ENCODE measurements around the gene RAB40C.
"Not testable (repeated sequence)": the region's sequence is repeated elsewhere in the genome, so short reads cannot be mapped to it uniquely, and the experiment has no call there.

The RAB40C gene

GRCh38 chr16:593406-593805 lies 3.5 kb downstream of the RAB40C start:
- no peak overlapping the region for H3K27ac ChIP-seq (ENCODE audit: low read depth, low read length, severe bottlenecking)
- WGBS, 2 experiments (ENCODE audit: insufficient coverage in 2 of 2), result 92 to 94% methylated on average over 8 to 9 of the region's 9 CpGs
- peaks cover 13% of the 10 kb centered on the region for H3K36me3 ChIP-seq (ENCODE audit: control insufficient read depth, insufficient read depth, low read length)
- H3K4me1 ChIP-seq (ENCODE audit: control insufficient read depth, insufficient read depth, low read length, poor library complexity, severe bottlenecking), result peaks cover 4% of the 10 kb centered on the region
- H3K9me3 ChIP-seq (ENCODE audit: control insufficient read depth, low read length), result no peaks in the 10 kb centered on the region
- H3K4me3 ChIP-seq (ENCODE audit: extremely low read depth, insufficient read depth, low read length, poor library complexity, severe bottlenecking), result no peak overlapping the region

- Histone ChIP-seq H3K4me3 (ENCODE audit: extremely low read depth, insufficient read depth, low read length, poor library complexity, severe bottlenecking) (no peak overlapping the region), H3K36me3 (ENCODE audit: control insufficient read depth, insufficient read depth, low read length) (peaks cover 17% of the 10 kb centered on the region), H3K4me1 (ENCODE audit: control insufficient read depth, insufficient read depth, low read length, poor library complexity, severe bottlenecking) (peaks cover 4% of the 10 kb centered on the region), H3K27ac (ENCODE audit: low read depth, low read length, severe bottlenecking) (no peak overlapping the region), H3K9me3 (ENCODE audit: control insufficient read depth, low read length) (no peaks in the 10 kb centered on the region)
- 85 to 87% methylated on average over 16 of the region's 16 CpGs for WGBS, 2 experiments (ENCODE audit: insufficient coverage in 2 of 2)
Observed at GRCh38 chr16:593807-594206, 3.9 kb downstream of the RAB40C start.

- H3K4me3 ChIP-seq (ENCODE audit: extremely low read depth, insufficient read depth, low read length, poor library complexity, severe bottlenecking), result no peak overlapping the region
- H3K27ac ChIP-seq (ENCODE audit: low read depth, low read length, severe bottlenecking), result no peak overlapping the region
- peaks cover 5% of the 10 kb centered on the region for H3K9me3 ChIP-seq (ENCODE audit: control insufficient read depth, low read length)
- H3K36me3 ChIP-seq (ENCODE audit: control insufficient read depth, insufficient read depth, low read length), result peaks cover 26% of the 10 kb centered on the region
- H3K4me1 ChIP-seq (ENCODE audit: control insufficient read depth, insufficient read depth, low read length, poor library complexity, severe bottlenecking), result peaks cover 4% of the 10 kb centered on the region
- 80 to 96% methylated on average over 2 to 11 of the region's 18 CpGs for WGBS, 2 experiments (ENCODE audit: insufficient coverage in 2 of 2)
Observed at GRCh38 chr16:595094-595528, 5.2 kb downstream of the RAB40C start.

- Histone ChIP-seq H3K4me3 (ENCODE audit: extremely low read depth, insufficient read depth, low read length, poor library complexity, severe bottlenecking) (no peak overlapping the region), H3K27ac (ENCODE audit: low read depth, low read length, severe bottlenecking) (no peak overlapping the region), H3K4me1 (ENCODE audit: control insufficient read depth, insufficient read depth, low read length, poor library complexity, severe bottlenecking) (peaks cover 1% of the 10 kb centered on the region), H3K9me3 (ENCODE audit: control insufficient read depth, low read length) (peaks cover 5% of the 10 kb centered on the region), H3K36me3 (ENCODE audit: control insufficient read depth, insufficient read depth, low read length) (peaks cover 30% of the 10 kb centered on the region)
- 96 to 97% methylated on average over 26 to 31 of the region's 34 CpGs for WGBS, 2 experiments (ENCODE audit: insufficient coverage in 2 of 2)
Observed at GRCh38 chr16:595942-596735, 6.3 kb downstream of the RAB40C start.

GRCh38 chr16:596736-597060 lies 6.8 kb downstream of the RAB40C start:
- no peak overlapping the region for H3K27ac ChIP-seq (ENCODE audit: low read depth, low read length, severe bottlenecking)
- peaks cover 32% of the 10 kb centered on the region for H3K36me3 ChIP-seq (ENCODE audit: control insufficient read depth, insufficient read depth, low read length)
- no peak overlapping the region for H3K4me3 ChIP-seq (ENCODE audit: extremely low read depth, insufficient read depth, low read length, poor library complexity, severe bottlenecking)
- 94 to 99% methylated on average over 12 of the region's 12 CpGs for WGBS, 2 experiments (ENCODE audit: insufficient coverage in 2 of 2)
- no peaks in the 10 kb centered on the region for H3K4me1 ChIP-seq (ENCODE audit: control insufficient read depth, insufficient read depth, low read length, poor library complexity, severe bottlenecking)
- peaks cover 5% of the 10 kb centered on the region for H3K9me3 ChIP-seq (ENCODE audit: control insufficient read depth, low read length)

GRCh38 chr16:597655-598054 lies 7.8 kb downstream of the RAB40C start:
- H3K4me3 ChIP-seq (ENCODE audit: extremely low read depth, insufficient read depth, low read length, poor library complexity, severe bottlenecking); H3K9me3 ChIP-seq (ENCODE audit: control insufficient read depth, low read length); H3K4me1 ChIP-seq (ENCODE audit: control insufficient read depth, insufficient read depth, low read length, poor library complexity, severe bottlenecking); H3K27ac ChIP-seq (ENCODE audit: low read depth, low read length, severe bottlenecking): not testable (repeated sequence)
- WGBS, 2 experiments (ENCODE audit: insufficient coverage in 2 of 2), result 100% methylated on average over 3 to 5 of the region's 7 CpGs
- H3K36me3 ChIP-seq (ENCODE audit: control insufficient read depth, insufficient read depth, low read length), result peaks cover 32% of the 10 kb centered on the region

GRCh38 chr16:598823-599739 lies 9.2 kb downstream of the RAB40C start:
- 95 to 97% methylated on average over 37 to 38 of the region's 43 CpGs for WGBS, 2 experiments (ENCODE audit: insufficient coverage in 2 of 2)

GRCh38 chr16:600781-601180 lies 10.9 kb downstream of the RAB40C start:
- Histone ChIP-seq H3K27ac (ENCODE audit: low read depth, low read length, severe bottlenecking) (no peak overlapping the region), H3K4me1 (ENCODE audit: control insufficient read depth, insufficient read depth, low read length, poor library complexity, severe bottlenecking) (no peaks in the 10 kb centered on the region), H3K4me3 (ENCODE audit: extremely low read depth, insufficient read depth, low read length, poor library complexity, severe bottlenecking) (no peak overlapping the region), H3K36me3 (ENCODE audit: control insufficient read depth, insufficient read depth, low read length) (peaks cover 44% of the 10 kb centered on the region), H3K9me3 (ENCODE audit: control insufficient read depth, low read length) (peaks cover 19% of the 10 kb centered on the region)
- WGBS, 2 experiments (ENCODE audit: insufficient coverage in 2 of 2), result 47 to 63% methylated on average over 2 to 4 of the region's 7 CpGs

More at GRCh38 chr16:598823-599739, 9.2 kb downstream of the RAB40C start:
- peaks cover 5% of the 10 kb centered on the region for H3K9me3 ChIP-seq (ENCODE audit: control insufficient read depth, low read length)
- H3K4me1 ChIP-seq (ENCODE audit: control insufficient read depth, insufficient read depth, low read length, poor library complexity, severe bottlenecking), result no peaks in the 10 kb centered on the region
- peaks cover 29% of the 10 kb centered on the region for H3K36me3 ChIP-seq (ENCODE audit: control insufficient read depth, insufficient read depth, low read length)
- no peak overlapping the region for H3K4me3 ChIP-seq (ENCODE audit: extremely low read depth, insufficient read depth, low read length, poor library complexity, severe bottlenecking)
- no peak overlapping the region for H3K27ac ChIP-seq (ENCODE audit: low read depth, low read length, severe bottlenecking)

- Histone ChIP-seq H3K4me1 (ENCODE audit: control insufficient read depth, insufficient read depth, low read length, poor library complexity, severe bottlenecking) (no peaks in the 10 kb centered on the region), H3K9me3 (ENCODE audit: control insufficient read depth, low read length) (peaks cover 19% of the 10 kb centered on the region), H3K27ac (ENCODE audit: low read depth, low read length, severe bottlenecking) (no peak overlapping the region), H3K36me3 (ENCODE audit: control insufficient read depth, insufficient read depth, low read length) (peaks cover 32% of the 10 kb centered on the region), H3K4me3 (ENCODE audit: extremely low read depth, insufficient read depth, low read length, poor library complexity, severe bottlenecking) (no peak overlapping the region)
- 87 to 100% methylated on average over 1 to 3 of the region's 5 CpGs for WGBS, 2 experiments (ENCODE audit: insufficient coverage in 2 of 2)
Observed at GRCh38 chr16:603933-604332, 14.1 kb downstream of the RAB40C start.

- no peak overlapping the region for H3K27ac ChIP-seq (ENCODE audit: low read depth, low read length, severe bottlenecking)
- H3K36me3 ChIP-seq (ENCODE audit: control insufficient read depth, insufficient read depth, low read length), result peaks cover 20% of the 10 kb centered on the region
- 95 to 99% methylated on average over 19 to 21 of the region's 22 CpGs for WGBS, 2 experiments (ENCODE audit: insufficient coverage in 2 of 2)
- H3K4me1 ChIP-seq (ENCODE audit: control insufficient read depth, insufficient read depth, low read length, poor library complexity, severe bottlenecking), result no peaks in the 10 kb centered on the region
- H3K4me3 ChIP-seq (ENCODE audit: extremely low read depth, insufficient read depth, low read length, poor library complexity, severe bottlenecking), result no peak overlapping the region
- H3K9me3 ChIP-seq (ENCODE audit: control insufficient read depth, low read length), result peaks cover 14% of the 10 kb centered on the region
Observed at GRCh38 chr16:606656-607307, 16.9 kb downstream of the RAB40C start.

Data from mesodermal cell (in vitro differentiated cells).